Measurements from ENCODE around the gene TMUB1. TPM values are rescaled to one million over a fixed set of nuclear protein-coding genes. Genes with fewer than 3 reads are reported as not detected.
A peak's percentile ranks its signal among the peaks of the same experiment; 100 is the strongest.

Gene TMUB1
- total RNA-seq, 4 donors from 2014 or later = 2.9 to 32.8 (median 8.6) TPM

GRCh38 chr7:151113344-151114150 is 30.3 kb upstream of the TMUB1 start:
- H3K4me1 ChIP-seq = peaks cover 0 to 29% of the 10 kb centered on the region in 2 donors
- H3K4me3 ChIP-seq = no peak overlapping the region
- intact Hi-C loops (cut with DNase I; ENCODE audit: low total_unique reads) = loop anchor here (10.0 kb wide), 1 partner anchor 89 kb away; the partner anchor contains the start of genes ABCB8 and ATG9B
- no peak for TF ChIP-seq POLR2A (IDR thresholded peaks at IDR 0.05)
- TF ChIP-seq CTCF (IDR thresholded peaks at IDR 0.05) = no peak
- no peak overlapping the region for H3K27ac ChIP-seq
- no peaks in the 10 kb centered on the region for H3K36me3 ChIP-seq
- H3K27me3 ChIP-seq = no peaks in the 10 kb centered on the region
- H3K9me3 ChIP-seq = no peaks in the 10 kb centered on the region
- DNase-seq = no peak

DNA sequence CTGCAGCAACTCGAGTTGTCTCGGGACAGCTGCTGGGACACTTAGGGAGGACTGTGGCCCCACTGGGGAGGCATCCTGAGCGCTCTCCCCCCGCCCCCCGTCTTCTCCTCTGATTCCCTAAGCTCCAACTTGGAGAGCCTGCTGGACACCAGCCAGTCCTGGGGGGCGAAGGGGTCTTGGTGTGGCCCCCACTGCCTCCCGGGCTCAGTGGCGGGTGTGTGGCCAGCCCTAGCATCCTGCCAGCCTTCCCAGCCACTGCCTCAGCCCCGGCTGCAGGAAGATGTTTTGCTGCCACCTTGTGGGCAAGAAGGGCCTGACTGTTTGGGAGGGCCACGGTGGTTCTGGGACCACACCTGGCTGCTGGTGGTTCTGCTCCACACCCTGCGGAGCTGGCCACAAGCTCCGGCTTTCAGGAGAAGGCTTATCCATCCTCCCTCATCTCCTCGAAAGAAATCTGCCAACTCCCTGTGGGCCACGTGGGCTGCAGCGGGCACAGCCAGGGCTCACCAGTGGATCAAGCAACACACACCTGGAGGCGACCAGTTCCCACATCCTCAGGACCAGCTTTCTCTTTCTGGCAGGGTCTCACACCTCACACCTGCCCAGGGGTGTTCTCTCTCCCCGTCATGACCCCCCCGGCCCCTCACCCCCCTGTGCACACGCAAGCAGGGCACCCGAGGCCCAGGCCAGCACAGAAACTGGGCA is 27.8 kb upstream of the TMUB1 start:
- Histone ChIP-seq H3K27me3 (no peaks in the 10 kb centered on the region), H3K36me3 (no peaks in the 10 kb centered on the region), H3K4me3 (no peak overlapping the region), H3K27ac (peak overlapping the region in 1 of 2 donors; percentile 76), H3K9me3 (no peaks in the 10 kb centered on the region), H3K4me1 (peaks cover 0 to 29% of the 10 kb centered on the region in 2 donors)
- TF ChIP-seq CTCF (IDR thresholded peaks at IDR 0.05) (peak; percentile 91 to 96 (median 93)), POLR2A (IDR thresholded peaks at IDR 0.05) (no peak)
- peak; percentile 80 to 81 for DNase-seq
- intact Hi-C loops (cut with DNase I; ENCODE audit: low total_unique reads) = loop anchor here (10.0 kb wide), 1 partner anchor 86 kb away; the partner anchor contains the start of genes ABCB8 and ATG9B

DNA sequence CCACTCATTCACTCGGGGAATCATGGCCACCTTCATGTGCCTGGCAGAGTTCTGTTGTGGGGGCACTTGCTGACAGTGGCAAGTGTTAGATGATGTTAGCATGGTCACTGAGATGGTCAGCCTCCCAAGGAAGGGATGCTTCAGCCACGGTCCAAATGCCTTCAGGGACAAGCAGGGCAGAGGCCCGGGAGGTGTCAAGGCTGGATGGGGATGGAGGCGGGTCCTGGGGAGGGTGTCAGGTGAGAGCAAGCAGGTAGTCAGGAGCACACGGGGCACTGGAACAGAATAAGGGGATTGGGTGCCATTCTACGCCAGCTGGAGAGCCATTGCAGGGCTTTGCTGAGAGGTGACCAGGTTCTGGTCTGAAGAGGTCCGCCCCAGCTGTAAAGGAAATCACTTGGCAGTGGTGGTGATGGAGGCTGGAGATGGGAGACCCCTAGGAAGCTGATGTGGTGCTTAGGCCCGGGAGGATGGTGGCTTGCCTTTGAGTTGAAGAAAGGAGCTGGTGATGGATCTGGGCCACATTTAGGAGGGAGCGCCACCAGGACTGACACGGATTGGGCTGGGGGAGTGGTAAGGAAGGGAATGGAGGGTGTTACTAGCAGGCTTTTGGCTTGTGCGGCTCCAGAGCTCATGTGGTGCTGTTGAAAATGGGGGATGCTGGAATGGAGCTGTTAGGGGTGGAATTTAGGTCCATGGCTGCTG is 27.1 kb upstream of the TMUB1 start:
- H3K27ac ChIP-seq = peak overlapping the region; percentile 70 to 76
- no peaks in the 10 kb centered on the region for H3K9me3 ChIP-seq
- H3K4me1 ChIP-seq = peaks cover 0 to 22% of the 10 kb centered on the region in 2 donors
- intact Hi-C loops (cut with DNase I; ENCODE audit: low total_unique reads) = loop anchor here (10.0 kb wide), 1 partner anchor 86 kb away; the partner anchor contains the start of genes ABCB8 and ATG9B
- DNase-seq = no peak
- no peaks in the 10 kb centered on the region for H3K36me3 ChIP-seq
- no peak overlapping the region for H3K4me3 ChIP-seq
- no peaks in the 10 kb centered on the region for H3K27me3 ChIP-seq
- TF ChIP-seq CTCF (IDR thresholded peaks at IDR 0.05) (no peak), POLR2A (IDR thresholded peaks at IDR 0.05) (no peak)

- Histone ChIP-seq H3K36me3 (no peaks in the 10 kb centered on the region), H3K4me3 (no peak overlapping the region), H3K9me3 (no peaks in the 10 kb centered on the region), H3K27me3 (no peaks in the 10 kb centered on the region), H3K27ac (peak overlapping the region; percentile 70 to 76), H3K4me1 (peaks cover 0 to 18% of the 10 kb centered on the region in 2 donors)
- TF ChIP-seq CTCF (IDR thresholded peaks at IDR 0.05) (no peak), POLR2A (IDR thresholded peaks at IDR 0.05) (no peak)
- peak; percentile 69 to 73 for DNase-seq
- intact Hi-C loops (cut with DNase I; ENCODE audit: low total_unique reads) = loop anchor here (10.0 kb wide), 1 partner anchor 85 kb away; the partner anchor contains the start of genes ABCB8 and ATG9B
These were observed 26.1 kb upstream of the TMUB1 start for GRCh38 chr7:151109094-151110048.
